Measurements from ENCODE around the gene ZNF550. TPM values are rescaled to one million over a fixed set of nuclear protein-coding genes. Genes with fewer than 3 reads are reported as not detected.
"Not testable (repeated sequence)": the region's sequence is repeated elsewhere in the genome, so short reads cannot be mapped to it uniquely, and the experiment has no call there.

The ZNF550 gene
- total RNA-seq, 1 donor from 2014 or later = 13.5 TPM

GRCh38 chr19:57487477-57488298 is 72.0 kb downstream of the ZNF550 start, which contains the start of gene ZNF419:
Gene ZNF419, plus strand, starts transcription at chr19:57487750. Its CDS starts 201 bp downstream, at chr19:57487951.
- not testable (repeated sequence) for H3K27me3 ChIP-seq (ENCODE audit: insufficient read depth, low read length); H3K4me1 ChIP-seq (ENCODE audit: insufficient read depth, low read length); H3K9me3 Mint-ChIP-seq (ENCODE audit: unreplicated experiment); H3K4me1 Mint-ChIP-seq (ENCODE audit: low read depth, unreplicated experiment); H4K20me1 ChIP-seq (ENCODE audit: insufficient read depth, low read length); H3K36me3 ChIP-seq (ENCODE audit: insufficient read depth, low read length)
- peak; percentile 66 for DNase-seq (ENCODE audit: low read depth)
- Mint-ChIP-seq H3K27ac (ENCODE audit: unreplicated experiment) (peak within 1 kb of the TSS; percentile 67), H3K27me3 (ENCODE audit: low read depth, unreplicated experiment) (peaks cover 11% of the 10 kb centered on the region), H3K4me3 (ENCODE audit: unreplicated experiment) (peak within 1 kb of the TSS; percentile 94), H3K36me3 (ENCODE audit: low read depth, unreplicated experiment) (peaks cover 19% of the 10 kb centered on the region)
- H3K27ac ChIP-seq (ENCODE audit: low read depth, low read length) = peak within 1 kb of the TSS; percentile 13
- H2AFZ ChIP-seq (ENCODE audit: low read depth, low read length) = peak within 1 kb of the TSS; percentile 82
- peaks cover 26% of the 10 kb centered on the region for H3K9me3 ChIP-seq (ENCODE audit: insufficient read depth, low read depth, low read length)
- peaks cover 14% of the 10 kb centered on the region for H3K79me2 ChIP-seq (ENCODE audit: insufficient read depth, low read length)
- FAIRE-seq = peak; percentile 89
- H3K4me2 ChIP-seq (ENCODE audit: low read length) = peak within 1 kb of the TSS; percentile 80
- peak within 1 kb of the TSS; percentile 96 for H3K4me3 ChIP-seq (ENCODE audit: insufficient read depth, low read depth, low read length)
- peak within 1 kb of the TSS; percentile 82 for H3K9ac ChIP-seq (ENCODE audit: low read length)

Other genes with a start within 250 kb of the ZNF550 start
- 8.7 and 9.5 TPM in 2 replicates for gene ZNF543, start 239.4 kb downstream of the ZNF550 start, total RNA-seq
- gene ZNF304, start 208.6 kb downstream of the ZNF550 start, total RNA-seq = 11.5 and 12.2 TPM in 2 replicates
- gene TRAPPC2B, start 196.3 kb downstream of the ZNF550 start, total RNA-seq = 9.2 and 11.6 TPM in 2 replicates
- 3.6 and 4.1 TPM in 2 replicates for gene ZNF547, start 196.3 kb downstream of the ZNF550 start, total RNA-seq
- gene ZNF548, start 170.0 kb downstream of the ZNF550 start, total RNA-seq = 16.6 and 16.7 TPM in 2 replicates
- gene ZNF17, start 148.7 kb downstream of the ZNF550 start, total RNA-seq = 7.7 and 11.6 TPM in 2 replicates
- 14.1 and 16.2 TPM in 2 replicates for gene ZNF749, start 124.5 kb downstream of the ZNF550 start, total RNA-seq
- gene VN1R1, start 102.7 kb downstream of the ZNF550 start, total RNA-seq = 1.5 and 1.7 TPM in 2 replicates
- gene ZNF772, start 82.3 kb downstream of the ZNF550 start, total RNA-seq = 13.8 and 14.5 TPM in 2 replicates
- gene ZNF419, start 72.1 kb downstream of the ZNF550 start, total RNA-seq = 13.1 and 14.1 TPM in 2 replicates
- gene ZNF773, start 59.9 kb downstream of the ZNF550 start, total RNA-seq = 11.4 and 13.3 TPM in 2 replicates
- 6.7 and 7.3 TPM in 2 replicates for gene ZNF549, start 32.5 kb downstream of the ZNF550 start, total RNA-seq
- gene ZNF416, start 19.0 kb upstream of the ZNF550 start, total RNA-seq = 9.3 and 9.7 TPM in 2 replicates
- gene ZIK1, start 24.3 kb upstream of the ZNF550 start, total RNA-seq = 8.7 and 8.9 TPM in 2 replicates
- 3.5 and 4.7 TPM in 2 replicates for gene ZNF530, start 40.0 kb upstream of the ZNF550 start, total RNA-seq
- gene ZNF134, start 54.4 kb upstream of the ZNF550 start, total RNA-seq = 30.5 and 32.3 TPM in 2 replicates
- 18.2 and 21.9 TPM in 2 replicates for gene ZNF211, start 73.3 kb upstream of the ZNF550 start, total RNA-seq
- 0.43 and 1.2 TPM in 2 replicates for gene ZSCAN4, start 109.1 kb upstream of the ZNF550 start, total RNA-seq
- 6.1 and 6.5 TPM in 2 replicates for gene ZNF551, start 122.1 kb upstream of the ZNF550 start, total RNA-seq
- 12.7 and 13.1 TPM in 2 replicates for gene ZNF154, start 149.3 kb upstream of the ZNF550 start, total RNA-seq
- 8.0 and 8.2 TPM in 2 replicates for gene ZNF671, start 167.8 kb upstream of the ZNF550 start, total RNA-seq
- gene ZNF776, start 187.0 kb upstream of the ZNF550 start, total RNA-seq = 17.4 and 17.5 TPM in 2 replicates
- 8.8 and 11.5 TPM in 2 replicates for gene ZNF586, start 209.8 kb upstream of the ZNF550 start, total RNA-seq

Data from astrocyte (in vitro differentiated cells and primary cell).